ENCODE data around the gene NEMP1. TPM values are rescaled to one million over a fixed set of nuclear protein-coding genes. Genes with fewer than 3 reads are reported as not detected.

Gene NEMP1
- total RNA-seq, 1 experiment from 2014 or later = 16.4 TPM

DNA sequence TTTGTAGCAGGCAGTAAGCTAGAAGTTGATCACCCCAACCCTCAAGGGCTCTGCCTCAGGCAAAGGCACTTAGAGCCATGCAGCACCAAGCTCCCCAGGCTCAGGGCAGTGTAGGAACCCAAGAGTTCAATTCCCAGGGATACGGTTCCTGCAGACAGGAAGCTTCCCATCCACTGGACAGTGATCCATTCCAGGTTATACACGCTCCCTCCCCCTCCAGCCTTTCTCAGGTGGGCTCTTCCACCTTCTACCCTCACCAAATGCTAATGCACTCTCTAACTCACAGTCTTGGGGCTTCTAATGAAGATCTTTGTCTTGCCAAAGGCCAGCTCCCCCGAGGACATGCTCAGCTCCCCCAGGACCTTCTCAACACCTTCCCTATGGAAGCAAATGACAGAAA is 41.3 kb downstream of the NEMP1 start:
- Histone ChIP-seq H3K9me2 (replicated peaks; ENCODE audit: low read length) (no peaks in the 10 kb centered on the region), H3K4me2 (ENCODE audit: low read length) (no peak overlapping the region), H2AFZ (ENCODE audit: low read length) (no peak overlapping the region), H3K27me3 (ENCODE audit: low read length) (peaks cover 28% of the 10 kb centered on the region), H3K4me3 (ENCODE audit: low read length) (no peak overlapping the region), H3K27ac (ENCODE audit: low read length) (no peak overlapping the region), H3F3A (ENCODE audit: low read length, unreplicated experiment) (no peaks in the 10 kb centered on the region), H3K4me1 (ENCODE audit: insufficient read depth, low read length) (peaks cover 6% of the 10 kb centered on the region; the same call in 1 of the 2 replicates), H3K79me2 (ENCODE audit: low read length) (no peaks in the 10 kb centered on the region), H3K9ac (ENCODE audit: low read length) (no peak overlapping the region), H3K36me3 (ENCODE audit: low read depth, low read length) (no peaks in the 10 kb centered on the region), H3K9me3 (ENCODE audit: low read length) (no peaks in the 10 kb centered on the region), H4K20me1 (ENCODE audit: low read length) (no peaks in the 10 kb centered on the region)
- POLR2A ChIA-PET (ENCODE audit: unreplicated experiment) = no interaction called here
- intact Hi-C loops (cut with micrococcal nuclease) = no loop called here
- DNase-seq (no peak), ATAC-seq (no peak)
- no TSS peak for BruUV-seq (replicated peaks)
- TF ChIP-seq EZH2phosphoT487 (IDR thresholded peaks at IDR 0.05; ENCODE audit: borderline replicate concordance, low read length) (no peak), EZH2 (IDR thresholded peaks at IDR 0.05; ENCODE audit: low read length, unreplicated experiment) (no peak)
- TF ChIP-seq, protein P1, sequence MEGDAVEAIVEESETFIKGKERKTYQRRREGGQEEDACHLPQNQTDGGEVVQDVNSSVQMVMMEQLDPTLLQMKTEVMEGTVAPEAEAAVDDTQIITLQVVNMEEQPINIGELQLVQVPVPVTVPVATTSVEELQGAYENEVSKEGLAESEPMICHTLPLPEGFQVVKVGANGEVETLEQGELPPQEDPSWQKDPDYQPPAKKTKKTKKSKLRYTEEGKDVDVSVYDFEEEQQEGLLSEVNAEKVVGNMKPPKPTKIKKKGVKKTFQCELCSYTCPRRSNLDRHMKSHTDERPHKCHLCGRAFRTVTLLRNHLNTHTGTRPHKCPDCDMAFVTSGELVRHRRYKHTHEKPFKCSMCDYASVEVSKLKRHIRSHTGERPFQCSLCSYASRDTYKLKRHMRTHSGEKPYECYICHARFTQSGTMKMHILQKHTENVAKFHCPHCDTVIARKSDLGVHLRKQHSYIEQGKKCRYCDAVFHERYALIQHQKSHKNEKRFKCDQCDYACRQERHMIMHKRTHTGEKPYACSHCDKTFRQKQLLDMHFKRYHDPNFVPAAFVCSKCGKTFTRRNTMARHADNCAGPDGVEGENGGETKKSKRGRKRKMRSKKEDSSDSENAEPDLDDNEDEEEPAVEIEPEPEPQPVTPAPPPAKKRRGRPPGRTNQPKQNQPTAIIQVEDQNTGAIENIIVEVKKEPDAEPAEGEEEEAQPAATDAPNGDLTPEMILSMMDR (conservative IDR thresholded peaks at IDR 0.05; ENCODE audit: low read depth, low read length) = no peak
- CTCF ChIA-PET = no interaction called here

DNA sequence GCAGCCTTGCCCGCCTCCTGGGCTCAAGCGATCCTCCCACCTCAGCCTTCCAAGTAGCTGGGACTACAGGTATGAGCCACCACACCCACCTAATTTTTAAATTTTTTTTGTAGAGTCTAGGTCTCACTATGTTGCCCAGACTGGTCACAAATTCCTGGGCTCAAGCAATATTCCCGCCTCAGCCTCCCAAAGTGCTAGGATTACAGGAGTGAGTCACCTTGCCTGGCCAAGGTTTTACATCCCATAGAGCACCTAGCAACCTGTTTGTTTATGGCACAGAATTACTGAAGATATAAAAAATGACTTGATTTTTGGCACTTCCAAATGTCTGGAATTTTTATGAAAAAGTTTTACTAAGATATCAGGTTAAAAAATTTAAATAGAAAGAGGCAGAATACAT is 45.2 kb downstream of the NEMP1 start:
- Histone ChIP-seq H3K9ac (ENCODE audit: low read length) (no peak overlapping the region), H3K9me2 (replicated peaks; ENCODE audit: low read length) (no peaks in the 10 kb centered on the region), H4K20me1 (ENCODE audit: low read length) (no peaks in the 10 kb centered on the region), H3K27me3 (ENCODE audit: low read length) (peaks cover 1% of the 10 kb centered on the region; the same call in 1 of the 2 replicates), H3K4me3 (ENCODE audit: low read length) (no peak overlapping the region), H3K9me3 (ENCODE audit: low read length) (no peaks in the 10 kb centered on the region), H3K4me2 (ENCODE audit: low read length) (no peak overlapping the region), H3K27ac (ENCODE audit: low read length) (no peak overlapping the region), H3K36me3 (ENCODE audit: low read depth, low read length) (no peaks in the 10 kb centered on the region), H3K79me2 (ENCODE audit: low read length) (no peaks in the 10 kb centered on the region), H3K4me1 (ENCODE audit: insufficient read depth, low read length) (peaks cover 6% of the 10 kb centered on the region; the same call in 1 of the 2 replicates), H2AFZ (ENCODE audit: low read length) (no peak overlapping the region), H3F3A (ENCODE audit: low read length, unreplicated experiment) (no peaks in the 10 kb centered on the region)
- DNase-seq (peak; percentile 60), ATAC-seq (peak; percentile 73)
- BruUV-seq (replicated peaks) = no TSS peak
- intact Hi-C loops (cut with micrococcal nuclease) = no loop called here
- ChIA-PET POLR2A (ENCODE audit: unreplicated experiment) (no interaction called here), CTCF (interaction anchor here (0.6 kb wide), 1 partner anchor 15 kb away, joined by 3 read pairs; no protein-coding TSS in a partner anchor)
- no peak for TF ChIP-seq EZH2phosphoT487 (IDR thresholded peaks at IDR 0.05; ENCODE audit: borderline replicate concordance, low read length)
- TF ChIP-seq, protein P1 (conservative IDR thresholded peaks at IDR 0.05; ENCODE audit: low read depth, low read length) = no peak

DNA sequence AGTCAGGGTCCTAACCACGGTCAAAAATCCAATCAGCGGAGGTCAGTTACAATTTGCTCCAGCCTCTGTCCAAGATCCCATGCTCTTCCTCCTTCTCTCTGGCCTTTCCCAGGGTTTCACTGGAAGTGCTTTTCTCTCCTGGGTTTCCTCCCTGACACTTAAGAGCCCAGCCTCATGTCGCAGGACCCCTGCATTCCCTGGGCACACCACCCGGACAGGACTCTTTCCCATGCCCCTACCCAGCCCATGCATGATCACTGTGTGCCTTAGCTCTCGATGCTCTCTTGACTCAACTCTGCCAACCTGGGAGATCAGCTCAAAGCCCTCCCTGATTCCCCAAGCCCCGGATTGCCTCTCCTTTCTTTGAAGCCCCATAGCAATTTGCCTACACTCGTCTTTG is 46.8 kb downstream of the NEMP1 start:
- peaks cover 12% of the 10 kb centered on the region for H3K27me3 ChIP-seq (ENCODE audit: low read length)
- H4K20me1 ChIP-seq (ENCODE audit: low read length) = no peaks in the 10 kb centered on the region
- DNase-seq = no peak
- intact Hi-C loops (cut with micrococcal nuclease) = no loop called here
- H3K36me3 ChIP-seq (ENCODE audit: low read depth, low read length) = no peaks in the 10 kb centered on the region
- TF ChIP-seq EZH2 (IDR thresholded peaks at IDR 0.05; ENCODE audit: low read length, unreplicated experiment) = no peak
- TF ChIP-seq EZH2phosphoT487 (IDR thresholded peaks at IDR 0.05; ENCODE audit: borderline replicate concordance, low read length) = no peak
- TF ChIP-seq, protein P1 (conservative IDR thresholded peaks at IDR 0.05; ENCODE audit: low read depth, low read length) = no peak
- POLR2A ChIA-PET (ENCODE audit: unreplicated experiment) = interaction anchor here (0.7 kb wide), 1 partner anchor 24 kb away, joined by 3 read pairs; no protein-coding TSS in a partner anchor
- no peaks in the 10 kb centered on the region for H3F3A ChIP-seq (ENCODE audit: low read length, unreplicated experiment)
- H3K79me2 ChIP-seq (ENCODE audit: low read length) = no peaks in the 10 kb centered on the region
- no peak overlapping the region for H2AFZ ChIP-seq (ENCODE audit: low read length)
- ATAC-seq = no peak
- peaks cover 6% of the 10 kb centered on the region; the same call in 1 of the 2 replicates for H3K4me1 ChIP-seq (ENCODE audit: insufficient read depth, low read length)
- H3K4me3 ChIP-seq (ENCODE audit: low read length) = no peak overlapping the region
- no peak overlapping the region for H3K4me2 ChIP-seq (ENCODE audit: low read length)
- no peak overlapping the region for H3K9ac ChIP-seq (ENCODE audit: low read length)
- H3K27ac ChIP-seq (ENCODE audit: low read length) = no peak overlapping the region
- H3K9me3 ChIP-seq (ENCODE audit: low read length) = no peaks in the 10 kb centered on the region
- no peaks in the 10 kb centered on the region for H3K9me2 ChIP-seq (replicated peaks; ENCODE audit: low read length)
- CTCF ChIA-PET = no interaction called here
- no TSS peak for BruUV-seq (replicated peaks)
